KMS-11 (cell line): Measurements from ENCODE around the gene AQP1.

ENCODE experiments used
- H2AFZ ChIP-seq: fragments of 200-600 bp; sonication (generic); 2 replicates; pipeline ENCODE4 v1.6.1; 2016; ENCODE audit warnings: antibody characterized with exemption, mixed run types, low read depth
- H3K27ac ChIP-seq: fragments of 200-600 bp; sonication (generic); 2 replicates; pipeline ENCODE4 v1.6.1; 2016; ENCODE audit warnings: mild to moderate bottlenecking, mixed run types
- H3K27me3 ChIP-seq: fragments of 200-600 bp; sonication (generic); 2 replicates; pipeline ENCODE4 v1.6.1; 2017; ENCODE audit warnings: mild to moderate bottlenecking, low read depth, mixed run types, moderate library complexity; ENCODE audit not compliant: insufficient read depth
- H3K36me3 ChIP-seq: fragments of 200-600 bp; sonication (generic); 2 replicates; pipeline ENCODE4 v1.6.1; 2017; ENCODE audit warnings: mild to moderate bottlenecking, mixed run types; ENCODE audit not compliant: insufficient read depth
- H3K4me1 ChIP-seq: fragments of 200-600 bp; sonication (generic); 2 replicates; pipeline ENCODE4 v1.6.1; 2016; ENCODE audit warnings: mild to moderate bottlenecking, low read depth, mixed run types; ENCODE audit not compliant: poor library complexity, severe bottlenecking
- H3K4me2 ChIP-seq: fragments of 200-600 bp; sonication (generic); 2 replicates; pipeline ENCODE4 v1.7.0; 2016; ENCODE audit warnings: mild to moderate bottlenecking, mixed run types
- H3K4me3 ChIP-seq: fragments of 200-600 bp; sonication (generic); IDR thresholded peaks from 2 replicates; pipeline ENCODE4 v1.6.1; 2017; ENCODE audit warnings: low read depth, low read length, mixed read lengths; ENCODE audit not compliant: insufficient read depth
- H3K79me2 ChIP-seq: fragments of 200-600 bp; sonication (generic); 2 replicates; pipeline ENCODE4 v1.6.1; 2016; ENCODE audit warnings: low read depth, mixed run types; ENCODE audit not compliant: insufficient read depth
- H3K9ac ChIP-seq: fragments of 200-600 bp; sonication (generic); 2 replicates; pipeline ENCODE4 v1.6.1; 2016; ENCODE audit warnings: mild to moderate bottlenecking, mixed run types
- H4K20me1 ChIP-seq: fragments of 200-600 bp; sonication (generic); 2 replicates; pipeline ENCODE4 v1.6.1; 2016; ENCODE audit warnings: mild to moderate bottlenecking, mixed run types; ENCODE audit not compliant: insufficient read depth
- TF ChIP-seq, protein P1 (sequence below): fragments of 200-600 bp; sonication (generic); conservative IDR thresholded peaks from 2 replicates; pipeline ENCODE4 v1.6.1; 2017; ENCODE audit warnings: low read depth, mild to moderate bottlenecking, antibody characterized with exemption, low read length, moderate library complexity, mixed read lengths

Gene AQP1

DNA sequence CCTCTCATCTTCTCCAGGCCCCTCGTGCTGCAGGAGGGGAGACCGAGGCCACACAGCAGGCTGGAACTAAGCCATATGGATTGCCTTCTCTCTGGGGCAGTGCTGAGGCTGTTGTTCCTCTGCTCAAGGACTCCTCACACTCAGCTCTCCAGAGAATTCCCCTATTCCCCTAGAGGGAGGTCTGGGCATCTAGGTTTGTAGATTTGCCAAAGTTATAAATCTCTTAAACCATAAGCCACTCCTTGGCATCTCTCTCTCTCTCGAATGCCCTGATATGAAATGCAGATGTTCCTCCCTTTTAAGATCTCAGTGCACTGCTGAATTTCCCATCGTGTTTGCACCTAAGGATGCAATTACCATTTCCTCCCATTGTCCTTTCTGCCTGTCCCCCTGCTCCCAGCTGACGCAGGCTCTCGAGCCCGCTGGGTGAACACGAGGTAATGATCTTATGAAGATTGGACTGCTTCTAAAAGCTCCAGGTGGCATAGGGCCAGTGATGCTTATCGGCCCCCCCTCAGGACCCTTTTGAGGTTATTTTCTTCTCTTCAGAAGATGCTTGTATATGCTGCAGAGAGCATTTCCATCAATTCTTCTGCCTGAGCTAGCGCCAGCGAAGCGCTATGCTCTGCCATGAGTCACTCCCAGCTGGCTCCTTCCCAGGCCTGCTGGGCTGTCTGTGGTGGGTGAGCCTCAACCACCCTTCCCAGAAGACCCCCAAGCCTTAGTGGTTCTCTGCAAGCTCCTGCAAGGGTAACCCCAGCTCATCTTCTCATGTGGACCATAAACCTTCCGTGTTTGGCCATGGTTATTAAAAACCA is 41.6 kb upstream of the AQP1 start:
- Histone ChIP-seq H3K27ac (no peak overlapping the region), H3K4me2 (no peak overlapping the region), H3K36me3 (no peaks in the 10 kb centered on the region), H4K20me1 (no peaks in the 10 kb centered on the region), H2AFZ (no peak overlapping the region), H3K79me2 (no peaks in the 10 kb centered on the region), H3K27me3 (no peaks in the 10 kb centered on the region), H3K4me3 (no peak overlapping the region), H3K9ac (no peak overlapping the region), H3K4me1 (no peaks in the 10 kb centered on the region)
- TF ChIP-seq, protein P1, sequence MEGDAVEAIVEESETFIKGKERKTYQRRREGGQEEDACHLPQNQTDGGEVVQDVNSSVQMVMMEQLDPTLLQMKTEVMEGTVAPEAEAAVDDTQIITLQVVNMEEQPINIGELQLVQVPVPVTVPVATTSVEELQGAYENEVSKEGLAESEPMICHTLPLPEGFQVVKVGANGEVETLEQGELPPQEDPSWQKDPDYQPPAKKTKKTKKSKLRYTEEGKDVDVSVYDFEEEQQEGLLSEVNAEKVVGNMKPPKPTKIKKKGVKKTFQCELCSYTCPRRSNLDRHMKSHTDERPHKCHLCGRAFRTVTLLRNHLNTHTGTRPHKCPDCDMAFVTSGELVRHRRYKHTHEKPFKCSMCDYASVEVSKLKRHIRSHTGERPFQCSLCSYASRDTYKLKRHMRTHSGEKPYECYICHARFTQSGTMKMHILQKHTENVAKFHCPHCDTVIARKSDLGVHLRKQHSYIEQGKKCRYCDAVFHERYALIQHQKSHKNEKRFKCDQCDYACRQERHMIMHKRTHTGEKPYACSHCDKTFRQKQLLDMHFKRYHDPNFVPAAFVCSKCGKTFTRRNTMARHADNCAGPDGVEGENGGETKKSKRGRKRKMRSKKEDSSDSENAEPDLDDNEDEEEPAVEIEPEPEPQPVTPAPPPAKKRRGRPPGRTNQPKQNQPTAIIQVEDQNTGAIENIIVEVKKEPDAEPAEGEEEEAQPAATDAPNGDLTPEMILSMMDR, result no peak

DNA sequence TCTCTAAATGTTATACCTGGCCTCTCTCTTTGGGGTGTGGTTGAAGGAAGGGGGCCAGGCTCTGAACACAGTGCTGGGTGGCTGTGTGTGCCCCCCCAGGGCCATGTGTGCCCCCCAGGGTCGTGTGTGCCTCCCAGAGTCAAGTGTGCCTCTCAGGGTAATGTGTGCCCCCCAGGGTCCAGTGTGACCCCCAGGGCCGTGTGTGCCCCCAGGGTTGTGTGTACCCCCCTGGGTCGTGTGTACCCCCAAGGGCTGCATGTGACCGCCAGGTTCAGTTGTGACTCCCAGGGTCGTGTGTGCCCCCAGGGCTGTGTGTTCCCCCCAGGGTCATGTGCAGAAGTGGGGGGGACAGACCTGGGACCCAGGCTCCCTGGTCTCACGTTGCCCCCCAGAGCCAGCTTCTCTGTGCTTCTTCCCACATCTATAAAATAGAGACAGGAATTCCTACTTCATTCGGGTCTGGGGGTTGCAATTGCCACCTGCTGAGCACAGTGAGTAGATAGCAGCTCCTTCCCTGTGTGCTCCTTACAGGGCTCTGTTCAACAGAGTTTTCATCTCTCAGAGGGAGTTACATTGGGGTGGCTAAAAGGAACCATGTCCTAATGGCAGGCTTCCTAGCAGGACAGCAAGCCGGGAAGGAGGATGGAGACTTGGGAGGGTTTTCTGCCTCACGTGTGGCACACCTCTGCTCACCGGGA is 40.7 kb upstream of the AQP1 start:
- Histone ChIP-seq H3K4me1 (no peaks in the 10 kb centered on the region), H3K27me3 (no peaks in the 10 kb centered on the region), H2AFZ (no peak overlapping the region), H3K79me2 (no peaks in the 10 kb centered on the region), H3K9ac (no peak overlapping the region), H4K20me1 (no peaks in the 10 kb centered on the region), H3K4me3 (no peak overlapping the region), H3K36me3 (no peaks in the 10 kb centered on the region), H3K27ac (no peak overlapping the region), H3K4me2 (no peak overlapping the region)
- TF ChIP-seq, protein P1, result no peak

DNA sequence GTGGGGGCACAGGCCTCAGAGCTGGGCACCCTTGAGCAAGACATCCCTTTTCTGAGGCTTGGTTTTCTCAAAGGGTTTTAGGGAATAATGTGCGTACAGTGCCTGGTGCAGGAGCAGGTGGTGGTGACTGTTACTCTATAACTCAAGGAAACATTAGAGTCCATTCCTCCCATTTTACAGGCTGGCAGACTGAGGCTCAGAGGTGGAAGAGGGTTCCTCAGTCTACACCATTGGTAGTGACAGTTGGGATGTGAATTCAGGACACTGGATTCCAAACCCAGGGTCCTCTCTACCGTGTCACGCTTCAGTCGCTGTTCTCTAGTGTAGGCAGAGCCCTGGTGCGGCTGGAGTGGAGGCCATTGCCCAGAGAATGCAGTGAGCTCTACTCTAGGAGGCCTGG is 40.0 kb upstream of the AQP1 start:
- Histone ChIP-seq H3K4me2 (no peak overlapping the region), H3K27ac (no peak overlapping the region), H3K27me3 (no peaks in the 10 kb centered on the region), H4K20me1 (no peaks in the 10 kb centered on the region), H2AFZ (no peak overlapping the region), H3K36me3 (no peaks in the 10 kb centered on the region), H3K79me2 (no peaks in the 10 kb centered on the region), H3K9ac (no peak overlapping the region), H3K4me3 (no peak overlapping the region), H3K4me1 (no peaks in the 10 kb centered on the region)
- TF ChIP-seq, protein P1, result no peak

DNA sequence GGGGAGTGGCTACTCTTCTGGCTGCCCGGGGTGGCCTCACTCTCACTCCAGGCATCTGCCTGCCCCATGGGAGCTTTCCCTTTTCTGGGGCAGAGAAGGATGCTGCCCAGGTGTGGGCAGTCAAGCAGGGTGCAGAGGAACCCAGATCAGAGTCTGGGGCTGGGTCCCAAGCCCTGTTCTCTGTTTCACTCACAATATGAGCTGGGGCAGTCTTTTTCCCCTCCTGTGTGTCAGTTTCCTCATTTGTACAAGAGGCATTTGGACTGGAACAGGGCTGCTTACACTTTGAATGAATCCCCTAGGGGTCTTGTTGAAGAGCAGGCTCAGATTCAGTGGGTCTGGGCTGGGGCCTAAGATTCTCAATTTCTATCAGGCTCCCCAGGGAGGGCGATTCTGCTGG is 38.4 kb upstream of the AQP1 start:
- Histone ChIP-seq H3K4me3 (no peak overlapping the region), H3K4me2 (no peak overlapping the region), H3K79me2 (no peaks in the 10 kb centered on the region), H3K27me3 (no peaks in the 10 kb centered on the region), H4K20me1 (no peaks in the 10 kb centered on the region), H3K4me1 (no peaks in the 10 kb centered on the region), H3K9ac (no peak overlapping the region), H3K36me3 (no peaks in the 10 kb centered on the region), H3K27ac (no peak overlapping the region), H2AFZ (no peak overlapping the region)
- TF ChIP-seq, protein P1, result no peak
